ENCODE results near the gene ACY1.

The ACY1 gene

GRCh38 chr3:52005571-52005986 is 22.2 kb downstream of the ACY1 start:
- DNase-seq (ENCODE audit: low read depth, low spot score), result no peak

DNA sequence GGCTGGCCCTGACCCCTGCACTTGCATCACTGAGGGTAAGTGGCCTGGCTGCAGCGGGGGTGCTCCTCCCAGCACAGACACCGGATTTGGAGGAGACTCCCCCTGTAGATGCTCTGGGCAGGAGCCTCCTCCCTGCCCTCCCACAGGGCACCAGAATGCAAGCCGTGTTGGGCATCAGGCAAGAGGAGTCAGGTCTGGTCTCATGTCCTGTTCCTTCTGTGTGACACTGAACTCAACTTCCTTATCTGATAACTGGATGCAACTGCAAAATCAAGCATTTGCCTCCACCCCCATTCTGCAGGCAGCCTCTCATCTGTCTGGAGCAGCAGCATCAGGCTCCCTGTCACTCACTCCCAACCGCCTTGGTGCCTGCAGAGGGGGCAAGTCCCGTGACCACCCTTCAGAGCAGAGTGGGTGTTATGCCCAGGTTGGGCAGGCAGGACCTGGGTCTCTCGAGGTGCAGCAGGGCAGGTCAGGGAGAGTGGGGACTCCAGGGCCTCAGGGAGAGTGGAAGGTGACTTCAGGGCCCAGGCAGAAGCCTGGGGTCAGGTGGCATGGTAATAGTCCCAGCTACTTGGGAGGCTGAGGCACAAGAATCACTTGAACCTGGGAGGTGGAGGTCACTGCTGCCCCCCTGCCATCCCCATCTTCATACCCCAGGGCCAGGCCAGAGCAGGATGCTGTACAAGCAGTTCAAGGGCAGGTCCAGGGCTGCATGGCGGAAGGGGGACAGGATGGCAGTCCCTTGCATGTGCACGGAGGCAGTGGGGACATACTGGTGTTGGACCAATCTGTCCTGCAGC is 22.9 kb downstream of the ACY1 start:
- DNase-seq (ENCODE audit: low read depth, low spot score), result no peak

DNA sequence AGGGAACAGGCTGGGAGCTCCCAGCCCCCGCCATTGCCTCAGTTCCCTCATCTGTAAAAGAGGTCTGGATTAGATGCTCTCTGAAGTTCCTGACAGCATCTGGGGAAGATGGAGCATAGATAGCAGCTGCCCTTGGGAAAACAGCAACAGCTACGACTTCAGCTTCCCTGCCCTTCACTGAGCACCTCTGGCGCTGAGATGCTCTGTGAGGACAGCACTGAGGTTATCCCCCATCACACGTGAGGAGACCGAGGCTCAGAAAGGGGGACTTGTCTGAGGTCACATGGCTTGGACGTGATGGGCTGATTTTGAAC is 23.4 kb downstream of the ACY1 start:
- no peak for DNase-seq (ENCODE audit: low read depth, low spot score)

GRCh38 chr3:52007291-52007690 is 24.0 kb downstream of the ACY1 start:
- no peak for DNase-seq (ENCODE audit: low read depth, low spot score)

GRCh38 chr3:52010431-52010830 is 27.1 kb downstream of the ACY1 start:
- no peak for DNase-seq (ENCODE audit: low read depth, low spot score)

DNA sequence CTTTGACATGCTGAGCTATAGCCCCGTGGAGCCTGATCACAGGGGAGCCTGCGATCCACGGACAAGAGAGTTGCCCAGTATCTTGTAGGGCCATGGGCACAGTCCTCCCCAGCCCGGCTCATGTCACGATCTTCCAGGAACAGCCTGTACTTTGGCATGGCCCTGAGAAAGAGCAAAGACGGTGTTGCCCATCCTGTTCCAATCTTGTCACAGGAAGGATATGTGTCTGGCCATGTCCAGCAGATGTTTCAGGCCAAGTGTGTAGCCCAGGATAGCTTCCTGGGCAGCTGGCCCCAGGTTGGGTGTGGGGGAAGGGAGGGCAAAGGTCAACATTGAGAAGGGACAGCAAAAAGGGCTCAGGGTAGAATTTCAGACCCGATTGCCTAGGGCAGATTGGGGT is 29.4 kb downstream of the ACY1 start:
- DNase-seq (ENCODE audit: low read depth, low spot score), result no peak

GRCh38 chr3:52013802-52014598 is 30.7 kb downstream of the ACY1 start:
- no peak for DNase-seq (ENCODE audit: low read depth, low spot score)

DNA sequence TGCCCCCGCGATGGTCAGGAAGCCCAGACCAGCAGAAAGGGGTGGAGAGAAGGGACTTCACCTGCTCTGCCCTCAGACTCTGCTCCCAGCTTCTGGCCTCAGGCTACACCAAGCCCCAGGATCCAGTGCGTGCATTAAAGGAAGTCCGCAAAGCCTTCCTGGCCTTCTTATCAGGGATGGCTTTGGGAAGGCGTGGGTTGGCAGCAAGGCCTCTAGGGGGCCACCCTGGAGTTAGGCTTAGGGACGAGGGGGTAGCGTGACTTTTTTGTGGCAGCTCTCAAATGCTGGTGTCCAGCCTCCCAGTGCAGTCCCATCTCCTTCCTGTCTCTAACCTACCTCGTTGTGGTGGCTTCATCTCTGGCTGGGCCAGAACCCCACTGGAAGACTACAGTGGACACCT is 31.3 kb downstream of the ACY1 start:
- no peak for DNase-seq (ENCODE audit: low read depth, low spot score)

GRCh38 chr3:52015438-52016228 is 32.3 kb downstream of the ACY1 start:
- no peak for DNase-seq (ENCODE audit: low read depth, low spot score)

DNA sequence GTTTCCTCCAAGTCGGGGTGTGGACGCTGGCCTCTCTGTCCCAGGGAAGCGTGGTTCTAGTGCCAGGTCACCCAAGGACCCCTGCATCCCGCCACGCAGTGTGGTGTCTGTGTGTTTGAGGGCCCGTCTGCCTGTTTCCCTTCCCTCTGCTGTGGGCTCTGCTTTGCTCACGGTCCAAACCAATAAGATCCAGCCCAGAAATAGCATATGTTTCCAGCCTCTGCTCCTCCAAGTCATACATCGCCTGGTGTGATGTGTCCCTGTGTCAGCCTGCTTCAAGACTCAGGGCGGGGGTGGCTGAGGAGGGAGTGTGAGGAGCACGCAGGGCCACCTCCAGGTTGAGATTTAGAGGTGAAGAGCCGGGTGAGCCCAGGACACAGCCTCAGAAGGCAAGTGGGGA is 34.3 kb downstream of the ACY1 start:
- no peak for DNase-seq (ENCODE audit: low read depth, low spot score)

- no peak for DNase-seq (ENCODE audit: low read depth, low spot score)
These were observed 35.1 kb downstream of the ACY1 start for GRCh38 chr3:52018319-52019000.

DNA sequence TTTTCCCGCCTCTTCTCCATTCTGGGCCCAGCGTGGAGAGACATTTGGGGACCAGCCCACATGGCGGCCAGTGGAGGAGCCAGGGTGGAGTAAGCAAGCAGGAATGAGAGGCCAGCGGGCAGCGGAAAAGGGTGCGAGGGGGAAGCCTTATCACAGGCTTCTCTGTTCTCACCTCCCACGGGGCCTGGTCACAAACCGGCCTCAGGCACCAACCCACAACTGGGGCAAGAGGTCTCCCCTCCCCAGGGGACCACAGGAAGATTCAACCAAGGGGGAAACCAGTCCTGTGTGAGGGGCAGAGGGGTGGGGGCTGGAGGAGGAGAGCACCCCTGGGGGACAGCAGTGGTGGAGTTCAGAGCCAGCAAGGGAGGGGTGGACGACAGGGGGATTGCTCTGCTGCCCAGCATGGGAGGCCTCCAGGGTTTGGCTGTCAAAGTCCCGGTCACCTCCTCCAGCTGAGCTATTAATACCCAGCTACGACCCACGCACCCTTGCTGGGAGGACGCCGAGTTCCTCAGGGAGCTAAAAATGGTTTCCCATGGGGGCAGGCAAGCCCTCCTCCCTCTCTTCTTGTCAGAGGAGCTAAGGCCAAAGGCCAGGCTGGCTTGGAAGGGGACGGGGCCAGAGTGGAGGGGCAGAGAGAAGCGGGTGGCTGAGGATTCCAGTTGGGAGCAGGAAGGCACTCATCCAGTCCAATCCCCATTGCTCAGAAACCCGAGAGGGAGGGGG is 36.2 kb downstream of the ACY1 start:
- no peak for DNase-seq (ENCODE audit: low read depth, low spot score)

DNA sequence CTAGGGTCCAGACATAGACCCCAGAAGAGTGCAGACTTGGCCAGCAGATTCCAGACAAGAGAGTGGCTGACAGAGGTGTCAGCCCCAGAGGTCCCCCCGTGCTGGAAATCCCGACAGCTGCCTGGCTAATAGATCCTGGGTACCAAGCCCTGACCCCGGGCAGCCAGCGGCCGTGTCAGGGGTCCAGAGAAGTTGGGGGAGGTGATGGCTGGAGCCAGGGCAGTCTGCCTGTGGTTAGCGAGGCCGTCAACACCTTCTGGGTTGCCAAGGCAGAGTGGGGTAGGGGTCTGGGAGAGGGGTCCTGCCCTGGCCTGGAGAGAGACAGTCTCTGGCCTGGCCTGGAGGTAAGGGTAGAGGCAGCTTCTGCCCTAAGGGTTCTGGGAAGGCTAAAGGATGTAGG is 37.5 kb downstream of the ACY1 start:
- no peak for DNase-seq (ENCODE audit: low read depth, low spot score)

DNA sequence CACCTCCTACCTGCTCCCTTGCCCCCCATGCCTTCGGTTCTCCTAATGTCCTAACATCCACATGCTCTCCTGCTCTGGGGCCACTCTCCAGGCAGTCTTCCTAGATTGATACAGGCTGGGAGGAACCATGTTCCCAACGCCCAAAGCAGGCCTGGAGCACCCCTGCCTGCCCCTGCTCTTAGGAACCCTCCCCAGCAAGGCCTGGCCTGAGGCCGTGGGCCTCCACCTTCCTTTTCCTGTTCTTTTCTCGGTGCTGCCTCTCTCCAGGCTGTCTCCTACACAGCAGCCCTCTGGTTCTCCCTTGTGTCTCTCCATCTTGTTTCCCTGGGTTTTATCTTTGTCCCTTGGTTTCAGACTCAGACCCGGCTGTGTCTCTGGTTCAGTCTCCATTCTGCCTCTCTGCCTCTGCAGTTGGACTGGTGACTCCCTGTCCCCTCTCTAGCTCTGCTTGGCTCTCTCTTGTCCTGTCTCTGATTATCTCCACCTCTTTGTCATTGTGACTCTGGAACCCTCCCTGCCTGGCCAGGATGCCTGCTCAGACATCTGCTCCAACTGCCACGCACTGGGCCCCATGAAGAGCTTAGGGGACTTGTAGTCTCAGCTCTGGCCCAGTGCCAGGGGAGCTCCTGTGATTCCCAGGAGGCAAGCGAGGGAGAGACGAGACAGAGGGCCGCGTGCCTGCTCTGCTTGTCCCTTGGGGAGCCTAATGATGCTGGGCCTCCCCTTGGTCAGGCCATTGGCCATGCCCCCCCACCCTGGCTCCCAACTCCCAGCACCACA is 38.3 kb downstream of the ACY1 start:
- DNase-seq (ENCODE audit: low read depth, low spot score), result no peak

DNA sequence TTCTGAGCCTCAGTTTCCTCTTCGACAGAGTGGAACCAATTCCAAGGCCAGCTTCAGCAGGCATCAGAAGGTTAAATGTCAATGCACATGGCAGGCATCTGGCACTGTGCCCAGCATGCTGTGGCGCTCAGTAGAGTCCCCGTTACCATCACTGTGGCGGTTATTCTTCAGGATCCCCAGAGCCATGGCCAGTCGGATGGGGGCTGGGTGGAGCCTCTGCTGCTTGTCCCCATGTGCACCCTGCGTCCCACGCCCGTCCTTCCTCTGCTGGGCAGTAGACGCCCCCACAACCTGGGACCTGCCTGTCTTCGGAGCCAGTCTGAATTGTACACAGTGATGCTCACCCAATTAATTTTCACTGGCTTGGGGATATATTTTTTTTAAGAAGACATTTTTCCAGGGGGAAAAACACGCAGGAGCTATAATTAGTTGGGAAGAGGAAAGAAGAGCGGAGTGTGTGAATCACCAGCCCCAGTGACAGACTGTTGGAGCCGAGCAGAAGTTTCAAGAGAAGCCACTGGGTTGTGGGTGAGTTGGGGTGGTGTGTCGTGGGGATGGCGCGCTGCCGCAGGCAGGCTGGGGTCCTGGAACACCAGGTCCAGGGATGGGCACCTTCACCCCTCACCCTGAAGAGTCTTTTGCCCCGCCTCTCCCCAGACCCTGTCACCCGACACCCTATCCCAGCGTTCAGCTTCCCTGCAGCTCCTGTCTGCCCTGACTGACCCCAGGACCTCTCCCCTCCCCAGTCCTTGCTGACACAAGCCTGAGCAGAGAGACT is 39.2 kb downstream of the ACY1 start:
- no peak for DNase-seq (ENCODE audit: low read depth, low spot score)

GRCh38 chr3:52023101-52023770 is 39.9 kb downstream of the ACY1 start:
- DNase-seq (ENCODE audit: low read depth, low spot score), result no peak

DNA sequence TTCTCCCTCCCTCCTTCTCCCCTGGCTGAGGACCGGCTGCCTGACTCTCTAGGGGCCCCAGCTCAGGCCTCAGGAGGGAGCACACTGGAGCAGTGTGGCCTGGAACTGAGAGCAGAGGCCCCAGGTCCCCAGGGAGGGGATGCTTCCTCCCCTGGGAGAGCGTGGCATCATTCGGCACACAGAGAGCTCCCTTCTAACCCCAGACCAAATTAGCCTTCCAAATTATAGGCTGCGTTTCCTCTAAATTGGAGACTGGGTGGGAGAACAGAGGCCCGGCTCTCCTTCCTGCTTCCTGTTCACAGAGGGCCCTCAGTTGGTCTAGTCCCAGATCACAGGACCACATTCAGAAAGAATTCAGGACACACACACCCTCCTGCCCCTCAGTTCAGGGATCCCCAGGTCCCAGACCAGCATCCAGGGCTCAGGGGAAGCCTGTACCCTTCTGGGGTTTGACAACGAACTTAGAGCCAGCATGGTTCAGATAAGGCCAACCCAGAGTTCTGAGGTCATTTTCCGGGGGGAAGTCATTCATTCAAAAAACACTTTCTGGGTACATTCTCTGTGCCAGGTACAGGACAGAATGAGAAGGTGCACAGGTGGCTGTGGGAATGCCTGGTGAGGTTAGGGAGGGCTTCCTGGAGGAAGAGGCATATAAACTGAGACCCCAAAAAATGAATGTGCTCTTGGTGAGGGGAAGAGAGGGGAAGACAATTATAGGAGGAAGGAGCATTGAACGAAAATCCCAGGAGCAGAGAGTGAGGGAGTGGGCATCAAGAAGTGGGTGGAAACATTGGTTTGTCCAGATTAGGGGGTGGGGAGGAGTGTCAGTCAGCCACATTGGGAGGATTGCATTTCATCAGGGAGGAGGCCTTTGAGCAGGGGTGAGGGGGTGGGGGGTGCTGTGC is 40.8 kb downstream of the ACY1 start:
- no peak for DNase-seq (ENCODE audit: low read depth, low spot score)
